Transverse colon (tissue), 4 donors: ENCODE results near the gene IPO4.

Experiments used
- EP300 ChIP-seq: sonication (generic); formaldehyde crosslinking; IDR thresholded peaks from one replicate; pipeline ENCODE4 v1.6.1; 2017; ENCODE audit warnings: antibody characterized with exemption, low read depth
- POLR2AphosphoS5 ChIP-seq, 3 donors: sonication (generic); formaldehyde crosslinking; IDR thresholded peaks; one replicate each; pipeline ENCODE4 v1.6.1; 2016; ENCODE audit warnings: antibody characterized with exemption in 3 of 3
- TF ChIP-seq, protein P1 (sequence below), 5 experiments: fragments of 200-600 bp in 3 of 5; fragments of 450-650 bp in 2 of 5; sonication (generic) in 3 of 5; IDR thresholded peaks; 1 replicate in 2 of 5; 2 replicates in 3 of 5; pipeline ENCODE4 v1.5.1; 2016 to 2017; ENCODE audit warnings: antibody characterized with exemption in 5 of 5, inconsistent platforms in 3 of 5, mild to moderate bottlenecking in 2 of 5, moderate library complexity in 1 of 5

DNA sequence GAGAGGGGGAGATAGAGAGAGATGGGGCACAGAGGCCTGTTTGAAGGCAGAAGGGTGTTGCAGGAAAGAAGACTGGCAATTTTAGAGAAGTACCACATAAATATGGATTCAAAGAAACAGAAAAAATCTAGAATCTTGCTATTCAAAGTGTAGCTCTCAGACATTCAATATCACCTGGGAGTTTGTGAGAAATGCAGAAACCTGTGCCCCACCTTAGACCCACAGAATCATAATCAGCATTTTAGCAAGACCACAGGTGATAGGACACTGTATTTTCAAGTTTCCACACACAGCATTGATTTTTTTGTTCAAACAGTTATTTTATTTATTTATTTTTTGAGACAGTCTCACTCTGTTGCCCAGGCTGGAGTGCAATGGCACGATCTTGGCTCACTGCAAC, 40.3 kb upstream of the IPO4 start:
- TF ChIP-seq POLR2AphosphoS5 (IDR thresholded peaks at IDR 0.05) (no peak), EP300 (no peak)
- TF ChIP-seq, protein P1, sequence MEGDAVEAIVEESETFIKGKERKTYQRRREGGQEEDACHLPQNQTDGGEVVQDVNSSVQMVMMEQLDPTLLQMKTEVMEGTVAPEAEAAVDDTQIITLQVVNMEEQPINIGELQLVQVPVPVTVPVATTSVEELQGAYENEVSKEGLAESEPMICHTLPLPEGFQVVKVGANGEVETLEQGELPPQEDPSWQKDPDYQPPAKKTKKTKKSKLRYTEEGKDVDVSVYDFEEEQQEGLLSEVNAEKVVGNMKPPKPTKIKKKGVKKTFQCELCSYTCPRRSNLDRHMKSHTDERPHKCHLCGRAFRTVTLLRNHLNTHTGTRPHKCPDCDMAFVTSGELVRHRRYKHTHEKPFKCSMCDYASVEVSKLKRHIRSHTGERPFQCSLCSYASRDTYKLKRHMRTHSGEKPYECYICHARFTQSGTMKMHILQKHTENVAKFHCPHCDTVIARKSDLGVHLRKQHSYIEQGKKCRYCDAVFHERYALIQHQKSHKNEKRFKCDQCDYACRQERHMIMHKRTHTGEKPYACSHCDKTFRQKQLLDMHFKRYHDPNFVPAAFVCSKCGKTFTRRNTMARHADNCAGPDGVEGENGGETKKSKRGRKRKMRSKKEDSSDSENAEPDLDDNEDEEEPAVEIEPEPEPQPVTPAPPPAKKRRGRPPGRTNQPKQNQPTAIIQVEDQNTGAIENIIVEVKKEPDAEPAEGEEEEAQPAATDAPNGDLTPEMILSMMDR (IDR thresholded peaks at IDR 0.05), result no peak
